Measurements from ENCODE around the gene UCP2.

Gene UCP2

DNA sequence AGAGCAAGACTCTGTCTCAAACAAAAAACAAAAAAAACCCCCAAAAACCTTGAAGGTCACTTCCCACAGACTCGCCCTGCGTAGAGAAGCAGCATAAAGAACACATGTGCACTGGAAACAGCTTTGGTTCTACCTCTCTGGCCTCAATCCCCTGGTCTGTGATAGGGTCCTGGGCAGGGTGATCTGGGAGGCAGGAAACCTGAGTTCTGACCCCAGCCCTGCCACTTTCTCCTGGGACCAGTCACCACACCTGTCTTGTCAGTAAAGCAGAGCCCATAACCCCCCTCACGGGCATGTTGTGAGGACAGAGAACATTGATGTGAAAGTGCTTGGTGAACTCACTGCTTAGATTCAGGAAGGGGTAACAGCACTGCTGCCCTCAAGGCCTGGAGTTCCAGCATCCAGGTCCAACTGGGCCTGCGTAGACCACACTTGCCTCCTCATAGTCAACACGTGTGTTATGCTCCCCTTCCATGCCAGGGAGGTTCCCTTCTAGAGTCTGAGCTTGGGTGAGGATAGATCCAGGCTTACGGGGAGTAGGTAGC, 11.4 kb downstream of the UCP2 start:
- no peak overlapping the region for H3K27ac ChIP-seq (ENCODE audit: low read depth in 2 of 2, low read length in 2 of 2)
- H3K4me1 ChIP-seq (ENCODE audit: control insufficient read depth in 2 of 2, insufficient read depth in 2 of 2, low read length in 2 of 2), result peaks cover 17 to 20% of the 10 kb centered on the region in 2 donors
- no peaks in the 10 kb centered on the region for H3K27me3 ChIP-seq (ENCODE audit: control insufficient read depth in 2 of 2, insufficient read depth in 2 of 2, low read length in 2 of 2)
- no peaks in the 10 kb centered on the region for H3K9me3 ChIP-seq (ENCODE audit: control insufficient read depth in 2 of 2, low read length in 2 of 2)
- no peak overlapping the region for H3K4me3 ChIP-seq (ENCODE audit: low read length in 2 of 2)
- H3K36me3 ChIP-seq (ENCODE audit: control insufficient read depth in 2 of 2, insufficient read depth in 2 of 2, low read length in 2 of 2), result peaks cover 11 to 18% of the 10 kb centered on the region in 2 donors
- H3K9ac ChIP-seq (ENCODE audit: low read depth in 1 of 2, low read length in 2 of 2), result no peak overlapping the region

DNA sequence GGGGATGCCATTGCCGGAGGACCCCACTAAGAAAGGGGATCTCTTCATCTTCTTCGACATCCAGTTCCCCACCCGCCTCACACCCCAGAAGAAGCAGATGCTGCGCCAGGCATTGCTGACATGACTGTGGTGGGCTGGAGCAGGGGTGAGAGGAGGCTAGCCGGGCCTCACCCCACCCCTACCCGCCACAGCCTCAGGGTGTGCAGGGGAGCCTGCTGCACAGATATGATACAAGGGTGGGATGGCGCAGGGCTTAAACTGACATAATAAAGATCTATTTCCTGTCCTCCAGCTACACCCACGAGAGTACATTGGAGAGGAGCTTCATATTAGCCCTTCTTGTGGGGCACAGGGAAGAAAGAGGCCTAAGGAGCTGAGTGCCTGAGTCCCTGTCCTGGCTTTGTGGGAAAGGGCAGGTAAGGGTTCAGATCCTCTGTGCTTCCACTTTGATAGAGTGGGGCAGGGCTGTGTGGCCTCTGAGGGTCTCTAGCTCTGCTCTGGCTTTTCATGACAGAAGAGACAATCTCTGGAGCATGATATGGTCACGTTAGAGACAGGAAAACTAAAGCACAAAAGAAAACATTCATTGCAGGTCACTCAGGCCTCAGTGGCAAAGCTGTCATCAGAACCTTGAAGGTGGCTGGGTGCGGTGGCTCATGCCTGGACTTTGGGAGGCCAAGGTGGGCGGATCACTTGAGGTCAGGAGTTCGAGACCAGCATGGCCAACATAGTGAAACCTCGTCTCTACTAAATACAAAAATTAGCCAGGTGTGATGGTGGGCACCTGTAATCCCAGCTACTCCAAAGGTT, 12.4 kb downstream of the UCP2 start:
- Histone ChIP-seq H3K4me3 (ENCODE audit: low read length in 2 of 2) (no peak overlapping the region), H3K36me3 (ENCODE audit: control insufficient read depth in 2 of 2, insufficient read depth in 2 of 2, low read length in 2 of 2) (peaks cover 3 to 8% of the 10 kb centered on the region in 2 donors), H3K9me3 (ENCODE audit: control insufficient read depth in 2 of 2, low read length in 2 of 2) (no peaks in the 10 kb centered on the region), H3K27me3 (ENCODE audit: control insufficient read depth in 2 of 2, insufficient read depth in 2 of 2, low read length in 2 of 2) (no peaks in the 10 kb centered on the region), H3K27ac (ENCODE audit: low read depth in 2 of 2, low read length in 2 of 2) (no peak overlapping the region), H3K4me1 (ENCODE audit: control insufficient read depth in 2 of 2, insufficient read depth in 2 of 2, low read length in 2 of 2) (peaks cover 17 to 20% of the 10 kb centered on the region in 2 donors), H3K9ac (ENCODE audit: low read depth in 1 of 2, low read length in 2 of 2) (no peak overlapping the region)

GRCh38 chr11:73969091-73969490, 13.6 kb downstream of the UCP2 start:
- Histone ChIP-seq H3K36me3 (ENCODE audit: control insufficient read depth in 2 of 2, insufficient read depth in 2 of 2, low read length in 2 of 2) (no peaks in the 10 kb centered on the region), H3K9ac (ENCODE audit: low read depth in 1 of 2, low read length in 2 of 2) (no peak overlapping the region), H3K9me3 (ENCODE audit: control insufficient read depth in 2 of 2, low read length in 2 of 2) (no peaks in the 10 kb centered on the region), H3K27ac (ENCODE audit: low read depth in 2 of 2, low read length in 2 of 2) (no peak overlapping the region), H3K4me3 (ENCODE audit: low read length in 2 of 2) (no peak overlapping the region), H3K27me3 (ENCODE audit: control insufficient read depth in 2 of 2, insufficient read depth in 2 of 2, low read length in 2 of 2) (no peaks in the 10 kb centered on the region), H3K4me1 (ENCODE audit: control insufficient read depth in 2 of 2, insufficient read depth in 2 of 2, low read length in 2 of 2) (peaks cover 13 to 17% of the 10 kb centered on the region in 2 donors)

DNA sequence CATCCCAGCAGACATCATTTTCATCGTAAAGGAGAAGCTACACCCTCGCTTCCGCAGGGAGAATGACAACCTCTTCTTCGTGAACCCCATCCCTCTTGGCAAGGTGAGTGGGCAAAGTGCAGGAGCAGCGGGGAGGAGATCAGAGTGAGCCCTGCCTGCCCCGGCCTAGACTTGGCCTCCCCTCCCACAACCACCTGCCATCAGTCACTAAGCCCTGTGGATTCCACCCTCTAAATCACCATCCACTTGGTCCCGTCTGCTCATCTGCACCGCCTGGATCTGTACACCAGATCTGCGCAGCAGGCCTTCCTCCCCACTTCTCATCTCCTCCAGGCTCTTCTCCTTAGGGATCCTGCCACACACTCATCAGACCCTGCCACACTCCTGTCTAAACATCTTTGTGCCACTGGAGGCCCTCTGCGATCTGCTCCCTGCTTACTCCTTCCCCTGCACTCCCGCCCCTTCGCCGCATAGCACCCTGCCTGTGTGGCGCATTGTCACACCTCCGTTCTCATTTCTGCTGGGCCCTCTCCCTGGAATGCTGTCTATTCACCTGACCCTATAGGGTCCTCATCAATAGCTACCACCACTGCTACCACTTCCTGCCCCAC, 14.2 kb downstream of the UCP2 start:
- Histone ChIP-seq H3K27ac (ENCODE audit: low read depth in 2 of 2, low read length in 2 of 2) (no peak overlapping the region), H3K27me3 (ENCODE audit: control insufficient read depth in 2 of 2, insufficient read depth in 2 of 2, low read length in 2 of 2) (peaks cover 0 to 2% of the 10 kb centered on the region in 2 donors), H3K4me3 (ENCODE audit: low read length in 2 of 2) (no peak overlapping the region)

GRCh38 chr11:73965764-73966121, 16.9 kb downstream of the UCP2 start:
- Histone ChIP-seq H3K36me3 (ENCODE audit: control insufficient read depth in 2 of 2, insufficient read depth in 2 of 2, low read length in 2 of 2) (no peaks in the 10 kb centered on the region), H3K27me3 (ENCODE audit: control insufficient read depth in 2 of 2, insufficient read depth in 2 of 2, low read length in 2 of 2) (peaks cover 0 to 2% of the 10 kb centered on the region in 2 donors), H3K4me3 (ENCODE audit: low read length in 2 of 2) (no peak overlapping the region), H3K9me3 (ENCODE audit: control insufficient read depth in 2 of 2, low read length in 2 of 2) (no peaks in the 10 kb centered on the region), H3K4me1 (ENCODE audit: control insufficient read depth in 2 of 2, insufficient read depth in 2 of 2, low read length in 2 of 2) (peaks cover 0 to 3% of the 10 kb centered on the region in 2 donors), H3K9ac (ENCODE audit: low read depth in 1 of 2, low read length in 2 of 2) (no peak overlapping the region), H3K27ac (ENCODE audit: low read depth in 2 of 2, low read length in 2 of 2) (no peak overlapping the region)

More for the DNA sequence above, 14.2 kb downstream of the UCP2 start:
- Histone ChIP-seq H3K36me3 (ENCODE audit: control insufficient read depth in 2 of 2, insufficient read depth in 2 of 2, low read length in 2 of 2) (no peaks in the 10 kb centered on the region), H3K4me1 (ENCODE audit: control insufficient read depth in 2 of 2, insufficient read depth in 2 of 2, low read length in 2 of 2) (peaks cover 8 to 12% of the 10 kb centered on the region in 2 donors), H3K9ac (ENCODE audit: low read depth in 1 of 2, low read length in 2 of 2) (no peak overlapping the region), H3K9me3 (ENCODE audit: control insufficient read depth in 2 of 2, low read length in 2 of 2) (no peaks in the 10 kb centered on the region)

DNA sequence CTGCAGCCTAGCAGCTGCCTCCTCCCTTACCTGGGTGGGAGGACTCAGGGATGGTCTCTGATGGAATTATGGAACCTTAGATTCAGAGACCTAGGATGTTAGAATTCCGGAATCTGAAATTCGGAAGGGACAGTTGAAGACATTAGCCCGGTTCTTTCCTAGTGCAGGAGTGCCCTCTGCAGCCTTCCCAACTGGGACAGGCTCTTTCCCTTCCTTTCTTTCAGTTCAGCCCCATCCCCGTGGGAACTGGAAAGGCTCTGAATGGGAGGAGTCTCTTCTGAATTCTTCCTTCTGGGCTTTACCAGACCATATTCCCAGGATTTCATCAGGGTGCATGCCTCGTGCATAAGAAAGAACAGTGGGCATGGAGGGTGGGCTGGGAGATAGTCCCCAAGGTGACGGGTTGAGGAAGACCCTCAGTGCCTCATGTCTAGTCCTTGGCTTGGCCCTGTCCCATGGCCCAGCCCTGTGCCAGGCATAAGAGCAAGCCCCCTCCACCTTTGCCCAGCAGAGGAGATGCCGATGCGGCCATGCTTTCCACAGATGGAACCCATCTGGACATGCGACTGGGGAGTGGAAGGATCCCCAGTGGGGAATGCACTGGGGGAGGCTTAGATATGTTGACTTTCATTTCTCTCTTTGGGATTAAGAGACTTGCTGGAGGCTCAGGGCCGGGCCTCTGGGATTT, 17.4 kb downstream of the UCP2 start:
- peaks cover 0 to 3% of the 10 kb centered on the region in 2 donors for H3K4me1 ChIP-seq (ENCODE audit: control insufficient read depth in 2 of 2, insufficient read depth in 2 of 2, low read length in 2 of 2)
- peaks cover 0 to 2% of the 10 kb centered on the region in 2 donors for H3K27me3 ChIP-seq (ENCODE audit: control insufficient read depth in 2 of 2, insufficient read depth in 2 of 2, low read length in 2 of 2)
- H3K9ac ChIP-seq (ENCODE audit: low read depth in 1 of 2, low read length in 2 of 2), result no peak overlapping the region
- H3K9me3 ChIP-seq (ENCODE audit: control insufficient read depth in 2 of 2, low read length in 2 of 2), result no peaks in the 10 kb centered on the region
- no peaks in the 10 kb centered on the region for H3K36me3 ChIP-seq (ENCODE audit: control insufficient read depth in 2 of 2, insufficient read depth in 2 of 2, low read length in 2 of 2)
- no peak overlapping the region for H3K27ac ChIP-seq (ENCODE audit: low read depth in 2 of 2, low read length in 2 of 2)
- H3K4me3 ChIP-seq (ENCODE audit: low read length in 2 of 2), result no peak overlapping the region

DNA sequence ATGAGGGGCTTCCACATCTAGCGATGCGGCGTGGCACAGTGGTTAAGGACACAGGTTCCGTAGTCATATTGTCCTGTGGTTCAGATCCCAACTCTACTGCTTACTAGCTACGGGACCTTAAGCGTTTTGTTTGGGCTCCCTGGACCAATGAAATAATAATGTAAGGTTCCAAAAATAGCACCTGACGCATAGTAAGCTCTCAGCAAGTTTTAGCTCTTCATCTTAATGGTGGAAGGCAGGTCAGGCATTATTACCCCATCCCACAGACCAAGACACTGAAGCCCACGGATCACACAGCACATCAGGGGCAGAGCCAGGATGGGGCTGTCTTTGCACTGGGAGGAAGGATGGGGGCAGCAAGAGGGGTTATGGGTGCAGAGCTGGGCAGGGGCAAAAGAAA, 18.8 kb downstream of the UCP2 start:
- Histone ChIP-seq H3K36me3 (ENCODE audit: control insufficient read depth in 2 of 2, insufficient read depth in 2 of 2, low read length in 2 of 2) (no peaks in the 10 kb centered on the region), H3K27ac (ENCODE audit: low read depth in 2 of 2, low read length in 2 of 2) (no peak overlapping the region), H3K9me3 (ENCODE audit: control insufficient read depth in 2 of 2, low read length in 2 of 2) (no peaks in the 10 kb centered on the region), H3K27me3 (ENCODE audit: control insufficient read depth in 2 of 2, insufficient read depth in 2 of 2, low read length in 2 of 2) (peaks cover 0 to 2% of the 10 kb centered on the region in 2 donors), H3K4me1 (ENCODE audit: control insufficient read depth in 2 of 2, insufficient read depth in 2 of 2, low read length in 2 of 2) (peaks cover 0 to 3% of the 10 kb centered on the region in 2 donors), H3K4me3 (ENCODE audit: low read length in 2 of 2) (no peak overlapping the region), H3K9ac (ENCODE audit: low read depth in 1 of 2, low read length in 2 of 2) (no peak overlapping the region)

DNA sequence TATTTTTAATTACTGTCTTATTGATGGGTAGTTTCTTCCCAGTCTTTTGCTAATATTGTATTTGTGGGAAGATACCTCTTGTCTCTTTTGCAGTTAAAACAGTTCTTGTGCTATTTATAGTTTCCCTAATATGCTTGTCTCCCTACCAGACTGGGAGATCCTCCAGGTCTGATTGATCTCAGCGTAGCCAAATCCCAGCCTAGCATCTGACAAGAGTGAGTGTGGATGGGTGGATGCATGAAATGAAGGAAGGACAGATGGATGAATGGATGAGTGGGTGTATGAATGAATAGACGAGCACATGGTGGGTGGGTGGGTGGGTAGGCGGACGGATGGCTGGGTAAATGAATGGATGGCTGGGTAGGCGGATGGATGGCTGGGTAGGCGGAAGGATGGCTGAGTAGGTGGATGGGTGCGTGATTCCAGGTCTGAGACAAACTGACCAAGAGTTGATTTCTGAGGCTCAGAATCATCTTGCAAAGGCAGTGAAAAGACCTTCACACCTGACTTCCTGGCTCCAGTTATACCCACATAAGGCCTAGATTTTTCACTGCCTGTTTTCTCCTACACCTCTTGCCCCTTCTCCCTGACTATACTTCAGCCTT, 20.4 kb downstream of the UCP2 start:
- Histone ChIP-seq H3K9me3 (ENCODE audit: control insufficient read depth in 2 of 2, low read length in 2 of 2) (no peaks in the 10 kb centered on the region), H3K4me1 (ENCODE audit: control insufficient read depth in 2 of 2, insufficient read depth in 2 of 2, low read length in 2 of 2) (peaks cover 0 to 8% of the 10 kb centered on the region in 2 donors), H3K27ac (ENCODE audit: low read depth in 2 of 2, low read length in 2 of 2) (no peak overlapping the region), H3K27me3 (ENCODE audit: control insufficient read depth in 2 of 2, insufficient read depth in 2 of 2, low read length in 2 of 2) (peaks cover 0 to 2% of the 10 kb centered on the region in 2 donors), H3K9ac (ENCODE audit: low read depth in 1 of 2, low read length in 2 of 2) (no peak overlapping the region), H3K4me3 (ENCODE audit: low read length in 2 of 2) (no peak overlapping the region), H3K36me3 (ENCODE audit: control insufficient read depth in 2 of 2, insufficient read depth in 2 of 2, low read length in 2 of 2) (no peaks in the 10 kb centered on the region)

- H3K36me3 ChIP-seq (ENCODE audit: control insufficient read depth in 2 of 2, insufficient read depth in 2 of 2, low read length in 2 of 2), result no peaks in the 10 kb centered on the region
- no peak overlapping the region for H3K27ac ChIP-seq (ENCODE audit: low read depth in 2 of 2, low read length in 2 of 2)
- no peaks in the 10 kb centered on the region for H3K9me3 ChIP-seq (ENCODE audit: control insufficient read depth in 2 of 2, low read length in 2 of 2)
- H3K27me3 ChIP-seq (ENCODE audit: control insufficient read depth in 2 of 2, insufficient read depth in 2 of 2, low read length in 2 of 2), result peaks cover 0 to 2% of the 10 kb centered on the region in 2 donors
- no peak overlapping the region for H3K9ac ChIP-seq (ENCODE audit: low read depth in 1 of 2, low read length in 2 of 2)
- H3K4me1 ChIP-seq (ENCODE audit: control insufficient read depth in 2 of 2, insufficient read depth in 2 of 2, low read length in 2 of 2), result peaks cover 0 to 8% of the 10 kb centered on the region in 2 donors
- no peak overlapping the region for H3K4me3 ChIP-seq (ENCODE audit: low read length in 2 of 2)
Measured at GRCh38 chr11:73961321-73961720, 21.3 kb downstream of the UCP2 start.
